HG03196 (cell line): ENCODE results near the gene KCNG4.

ENCODE experiments used
- ATAC-seq: cut with Tn5 transposase; IDR thresholded peaks from one replicate; pipeline ENCODE4 v1.9.1; 2021; ENCODE audit not compliant: unreplicated experiment

KCNG4 gene

GRCh38 chr16:84267380-84267779 is 27.6 kb upstream of the KCNG4 start:
- no peak for ATAC-seq

GRCh38 chr16:84266451-84266850 is 26.6 kb upstream of the KCNG4 start:
- ATAC-seq, result no peak

- ATAC-seq, result no peak
Measured at GRCh38 chr16:84262939-84263338, 23.1 kb upstream of the KCNG4 start.

- no peak for ATAC-seq
Measured at GRCh38 chr16:84262031-84262430, 22.2 kb upstream of the KCNG4 start.

GRCh38 chr16:84260766-84261554 is 21.1 kb upstream of the KCNG4 start:
- no peak for ATAC-seq

- ATAC-seq, result no peak
Measured at GRCh38 chr16:84259691-84260090, 19.9 kb upstream of the KCNG4 start.

- ATAC-seq, result no peak
Measured at GRCh38 chr16:84258266-84258665, 18.5 kb upstream of the KCNG4 start.

GRCh38 chr16:84255050-84255810 is 15.4 kb upstream of the KCNG4 start:
- ATAC-seq, result no peak

- ATAC-seq, result no peak
Measured at GRCh38 chr16:84254062-84254461, 14.2 kb upstream of the KCNG4 start.

- ATAC-seq, result no peak
Measured at GRCh38 chr16:84253173-84253572, 13.4 kb upstream of the KCNG4 start.

GRCh38 chr16:84252184-84252583 is 12.4 kb upstream of the KCNG4 start:
- no peak for ATAC-seq

- ATAC-seq, result no peak
Measured at GRCh38 chr16:84247844-84248243, 8.0 kb upstream of the KCNG4 start.

GRCh38 chr16:84247331-84247730 is 7.5 kb upstream of the KCNG4 start:
- no peak for ATAC-seq

GRCh38 chr16:84246679-84247077 is 6.9 kb upstream of the KCNG4 start:
- ATAC-seq, result no peak

GRCh38 chr16:84245956-84246678 is 6.3 kb upstream of the KCNG4 start:
- ATAC-seq, result no peak

- ATAC-seq, result no peak
Measured at GRCh38 chr16:84244728-84245127, 4.9 kb upstream of the KCNG4 start.

GRCh38 chr16:84243732-84244131 is 3.9 kb upstream of the KCNG4 start:
- ATAC-seq, result no peak

GRCh38 chr16:84242839-84243238 is 3.0 kb upstream of the KCNG4 start:
- ATAC-seq, result no peak

GRCh38 chr16:84241778-84242177 is 2.0 kb upstream of the KCNG4 start:
- no peak for ATAC-seq

- ATAC-seq, result no peak
Measured at GRCh38 chr16:84240455-84240854, 643 bp upstream of the KCNG4 start.

- ATAC-seq, result no peak
Measured at GRCh38 chr16:84239141-84239769, 557 bp downstream of the KCNG4 start.
